CD4-positive, alpha-beta T cell treated with Interleukin-15 for 1 hour (primary cell): ENCODE results near the gene TRPV3.
"Not testable (repeated sequence)": the region's sequence is repeated elsewhere in the genome, so short reads cannot be mapped to it uniquely, and the experiment has no call there.

ENCODE experiments used
- DNase-seq: peaks from one replicate; pipeline ENCODE4 v3.0.0-alpha.2; 2020

Gene TRPV3

DNA sequence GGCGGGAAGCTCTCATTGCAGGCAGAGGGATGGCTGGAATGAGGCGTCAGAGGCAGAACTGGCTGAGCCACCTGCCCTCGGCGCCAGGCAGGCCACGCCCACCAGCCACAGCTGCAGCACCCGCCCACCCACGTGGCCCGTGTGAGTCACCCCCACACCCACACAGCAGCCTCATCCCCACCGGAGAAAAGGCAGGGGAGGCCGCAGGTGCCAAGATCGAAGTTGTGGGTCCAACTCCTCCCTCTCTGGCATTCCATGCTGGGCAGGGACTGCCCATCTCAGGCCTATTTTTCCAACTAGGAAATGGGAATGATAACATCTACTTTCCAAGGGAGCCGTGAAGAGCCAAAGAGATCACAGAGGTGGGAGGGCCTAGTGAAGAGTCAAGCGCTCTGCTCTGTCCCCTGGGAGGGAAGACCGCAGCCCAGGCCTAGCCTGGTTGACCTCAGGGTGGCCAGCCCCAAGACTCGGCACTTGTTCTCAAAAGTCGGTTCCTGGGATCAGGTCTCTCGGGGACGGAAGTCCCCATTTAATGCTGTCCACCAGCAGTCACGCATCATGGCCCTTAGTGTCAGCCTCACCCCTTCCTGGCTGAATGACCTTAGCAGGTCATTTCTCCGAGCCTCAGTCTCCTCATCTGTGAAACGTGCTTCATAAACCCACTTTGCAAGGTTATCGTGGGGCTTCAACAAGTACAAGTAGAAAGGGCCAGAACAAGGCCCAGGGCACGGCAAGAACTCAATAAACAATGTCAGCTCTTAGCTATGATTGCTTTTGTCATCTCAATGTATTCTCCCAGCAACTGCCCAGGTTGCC, at the start of gene TRPV3:
TRPV3 (minus strand) TSS at position 45 of the 816 bp plus-strand sequence. CDS start 2,962 bp downstream, outside the sequence.
- DNase-seq = peak; percentile 29

DNA sequence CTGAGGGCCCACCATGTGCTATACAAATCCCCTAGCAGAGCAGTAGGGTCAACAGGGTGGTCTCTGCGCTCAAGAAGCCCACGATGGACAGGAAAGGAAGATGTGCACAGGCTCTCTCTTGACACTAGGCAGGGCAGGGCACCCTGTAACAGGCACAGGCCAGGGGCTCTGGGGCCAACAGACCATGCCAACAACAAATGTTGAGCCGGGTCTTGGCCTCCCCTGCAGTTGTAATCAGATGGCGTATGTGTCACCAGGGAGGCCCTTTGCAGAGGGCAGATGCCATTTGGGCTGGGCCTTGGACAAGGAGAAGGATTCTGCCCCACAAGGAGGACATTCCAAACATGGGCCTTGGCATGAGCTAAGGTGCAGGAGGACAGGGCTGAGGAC, 46.3 kb upstream of the TRPV3 start:
- DNase-seq = no peak

DNA sequence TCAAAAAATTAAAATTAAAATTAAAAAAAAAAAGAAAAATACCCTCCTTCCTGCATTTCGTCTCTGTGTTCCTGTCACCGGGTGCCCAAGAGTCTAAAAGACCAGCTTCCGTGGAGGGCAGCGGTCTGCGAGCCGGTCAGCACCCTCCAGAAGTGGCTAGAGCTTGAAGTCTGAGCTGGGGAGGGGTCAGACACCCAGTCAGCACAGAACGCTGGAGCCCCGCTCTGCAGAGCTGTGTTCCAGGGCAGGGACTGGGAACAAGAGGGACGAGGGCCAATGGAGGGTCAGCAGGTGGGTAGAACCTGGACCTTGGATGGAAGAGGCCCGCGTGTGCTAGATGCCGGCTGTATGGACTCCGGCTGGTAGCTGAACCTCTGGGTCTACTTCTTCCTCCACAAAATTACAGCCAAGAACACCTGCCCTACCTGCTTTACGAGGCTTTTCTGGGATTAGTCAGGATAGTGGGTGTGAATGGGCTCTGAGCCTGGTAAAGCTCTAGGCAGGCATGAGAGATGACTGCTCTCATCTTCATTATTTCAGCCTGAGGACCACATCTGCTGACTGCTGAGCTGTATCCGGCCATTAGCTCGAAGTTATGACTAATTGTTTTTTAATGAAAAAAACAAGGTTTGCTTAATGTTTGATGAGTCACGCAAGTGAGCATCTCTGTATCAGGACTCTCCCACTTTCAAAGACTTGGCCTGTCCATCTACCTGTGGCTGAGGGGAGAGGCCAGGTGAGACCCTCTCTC, 45.7 kb upstream of the TRPV3 start:
- no peak for DNase-seq

- no peak for DNase-seq
Observed at GRCh38 chr17:3602499-3602898, 44.9 kb upstream of the TRPV3 start.

DNA sequence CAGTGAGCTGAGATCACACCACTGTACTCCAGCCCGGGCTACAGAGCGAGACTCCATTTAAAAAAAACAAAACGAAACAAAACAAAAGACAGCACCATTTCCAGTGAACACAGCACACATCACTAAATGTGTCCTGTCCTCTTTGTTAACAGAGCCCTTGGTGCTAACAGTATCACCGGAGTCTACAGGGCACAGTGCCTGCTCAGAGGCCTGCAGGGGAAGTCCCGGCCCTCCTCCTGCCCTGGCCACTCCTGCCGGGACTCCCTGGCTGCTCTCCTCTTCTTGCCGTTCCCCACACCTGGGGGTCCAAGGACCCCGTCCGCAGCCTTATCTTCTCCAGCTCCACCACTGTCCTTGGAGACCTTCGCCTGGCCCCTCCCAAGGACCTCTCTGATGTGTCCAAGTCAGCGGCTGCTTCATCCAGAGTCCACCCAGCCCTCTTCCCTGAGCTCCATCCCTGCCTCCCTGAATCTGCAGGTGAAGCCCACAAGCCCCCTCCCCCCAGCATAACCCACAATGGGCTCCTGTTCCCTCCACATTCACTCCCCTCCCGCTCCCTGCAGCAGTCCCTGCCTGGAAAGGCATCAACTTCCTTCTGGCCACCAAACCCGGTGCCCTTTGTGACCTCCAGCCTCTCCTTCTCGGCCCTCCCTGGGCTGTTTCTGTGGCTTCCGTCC, 43.1 kb upstream of the TRPV3 start:
- no peak for DNase-seq

DNA sequence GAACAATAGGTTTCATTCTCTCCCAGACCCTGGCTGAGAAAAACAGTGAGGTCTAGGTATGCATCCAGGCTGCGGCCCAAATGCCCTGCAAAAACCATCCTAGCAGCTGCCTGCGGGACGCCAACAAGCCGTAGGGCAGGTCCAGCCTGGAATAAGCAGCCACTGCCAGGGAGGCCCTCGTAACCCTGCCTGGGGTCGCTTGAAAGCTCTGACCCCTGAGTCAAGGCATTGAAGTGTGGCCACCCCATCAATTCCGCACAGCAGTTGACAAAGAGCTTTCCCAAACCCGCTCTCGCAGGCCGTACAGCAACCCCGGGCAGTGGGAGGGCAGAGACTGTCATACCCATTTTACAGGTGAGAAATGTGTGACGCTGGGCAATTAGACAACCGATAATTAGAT, 40.5 kb upstream of the TRPV3 start:
- DNase-seq = no peak

DNA sequence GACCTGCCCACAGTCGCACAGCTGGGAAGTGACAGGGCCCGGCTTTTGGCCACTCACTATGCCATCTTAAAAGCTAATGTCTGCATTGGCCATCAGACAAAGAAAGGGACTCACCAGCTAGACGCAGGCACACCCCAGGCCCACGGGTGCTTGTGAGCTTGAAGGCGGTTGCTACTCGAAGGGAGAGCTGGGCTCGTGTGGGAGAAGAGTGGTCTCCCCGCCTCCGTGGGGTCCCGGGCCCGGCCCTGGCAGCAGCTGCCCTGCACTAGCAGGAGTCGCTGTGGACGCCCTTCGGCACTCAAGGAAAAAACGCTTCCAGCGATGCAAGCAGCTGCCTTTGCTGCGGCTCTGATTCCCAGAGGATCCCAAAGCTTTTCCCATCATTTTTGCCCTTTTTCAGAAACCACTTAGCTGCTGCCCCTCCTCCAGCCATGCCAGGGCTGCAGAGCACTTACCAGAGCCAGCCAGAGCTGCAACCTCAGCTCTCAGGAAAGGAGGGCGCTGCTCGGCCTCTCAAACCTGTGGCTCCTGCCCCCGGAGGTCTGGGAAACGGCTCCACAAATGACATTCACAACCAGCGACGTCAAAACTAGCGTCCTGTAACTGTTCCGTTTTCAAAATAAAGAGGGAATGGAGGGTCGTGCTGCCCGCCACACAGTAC, 39.3 kb upstream of the TRPV3 start:
- DNase-seq = no peak

DNA sequence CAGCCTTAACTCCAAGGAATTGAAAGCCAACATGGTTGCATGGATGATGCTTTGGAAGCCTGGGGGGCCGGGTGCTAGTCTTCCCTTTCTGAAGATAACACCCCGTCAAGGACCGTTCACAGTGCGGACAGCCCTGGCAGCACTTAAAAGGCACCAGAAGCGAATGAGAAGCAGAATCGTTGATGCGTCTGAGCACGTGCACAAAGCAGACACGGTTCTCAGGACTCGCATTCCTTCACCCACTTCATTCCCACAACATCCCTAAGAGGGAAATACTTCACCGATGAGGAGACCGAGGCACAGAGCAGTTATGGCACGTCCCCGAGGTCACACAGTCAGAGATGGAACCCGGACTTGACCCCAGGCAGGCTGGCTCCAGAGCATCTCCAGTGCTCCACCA, 37.4 kb upstream of the TRPV3 start:
- no peak for DNase-seq

DNA sequence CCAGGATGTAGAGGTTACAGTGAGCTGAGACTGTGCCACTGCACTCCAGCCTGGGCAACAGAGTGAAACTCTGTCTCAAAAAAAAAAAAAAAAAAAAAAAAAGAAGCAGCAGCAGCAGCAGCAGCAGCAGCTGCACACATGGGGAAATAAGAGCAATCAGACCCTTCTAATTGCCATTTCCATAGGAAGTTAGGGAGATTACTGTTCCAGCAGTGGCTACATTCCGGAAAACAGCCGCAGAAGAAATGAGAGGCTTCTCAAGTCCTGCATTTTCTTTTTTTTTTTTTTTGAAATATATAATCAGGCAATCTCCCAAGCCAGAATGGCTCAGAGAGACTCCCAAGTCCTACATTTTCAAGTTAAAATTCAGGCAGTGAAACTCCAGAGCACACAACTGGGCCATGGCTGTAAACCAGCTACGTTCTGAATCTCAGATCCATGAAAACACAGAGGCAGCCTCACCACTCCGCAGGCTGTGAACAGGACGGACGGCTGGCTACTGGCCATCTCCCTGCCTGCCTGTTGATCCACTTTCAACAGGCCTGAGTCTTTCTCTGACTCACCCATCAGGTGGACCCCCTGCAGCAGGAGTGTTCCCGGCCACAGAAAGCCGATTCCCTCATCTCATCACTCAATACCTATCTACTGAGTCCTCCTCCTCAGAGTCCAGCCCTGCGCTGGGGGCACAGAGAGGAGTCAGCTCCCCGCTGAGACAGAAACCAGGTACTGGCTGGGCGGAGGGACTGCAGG, 36.6 kb upstream of the TRPV3 start:
- no peak for DNase-seq

- DNase-seq = no peak
Observed at GRCh38 chr17:3593384-3593783, 35.8 kb upstream of the TRPV3 start.

DNA sequence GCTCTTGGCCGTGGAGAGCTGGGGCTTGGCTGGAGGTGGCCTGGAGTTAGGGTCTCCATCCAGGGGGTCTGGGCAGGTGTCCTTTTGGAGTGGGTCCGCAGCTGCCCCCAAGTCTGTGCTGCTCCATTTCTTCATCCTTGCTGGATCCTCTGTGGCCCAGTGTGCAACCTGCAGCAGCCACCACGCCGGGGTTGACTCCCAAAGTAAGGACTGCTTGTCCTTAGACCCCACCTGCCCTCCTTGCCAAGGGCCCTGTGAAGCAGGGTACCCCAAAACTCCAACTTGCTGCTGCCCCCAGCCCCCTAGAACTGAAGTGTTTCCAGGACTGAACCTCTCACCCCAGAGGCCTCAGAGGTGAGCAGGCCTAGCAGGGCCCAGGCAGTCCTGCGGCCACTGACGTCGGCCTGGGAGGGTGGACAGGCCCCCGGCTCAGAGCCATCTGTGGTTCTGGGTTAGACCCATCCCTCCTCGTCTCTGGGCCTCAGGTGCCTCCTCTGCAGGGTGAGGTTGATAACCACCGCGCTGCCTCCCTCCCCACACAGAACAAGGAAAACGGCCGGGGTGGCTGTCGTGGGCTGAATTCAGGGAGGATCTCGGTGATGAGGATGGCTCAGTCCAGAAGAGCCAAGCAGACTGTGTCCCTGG, 34.7 kb upstream of the TRPV3 start:
- no peak for DNase-seq

- DNase-seq = no peak
Observed at GRCh38 chr17:3590768-3591167, 33.2 kb upstream of the TRPV3 start.

DNA sequence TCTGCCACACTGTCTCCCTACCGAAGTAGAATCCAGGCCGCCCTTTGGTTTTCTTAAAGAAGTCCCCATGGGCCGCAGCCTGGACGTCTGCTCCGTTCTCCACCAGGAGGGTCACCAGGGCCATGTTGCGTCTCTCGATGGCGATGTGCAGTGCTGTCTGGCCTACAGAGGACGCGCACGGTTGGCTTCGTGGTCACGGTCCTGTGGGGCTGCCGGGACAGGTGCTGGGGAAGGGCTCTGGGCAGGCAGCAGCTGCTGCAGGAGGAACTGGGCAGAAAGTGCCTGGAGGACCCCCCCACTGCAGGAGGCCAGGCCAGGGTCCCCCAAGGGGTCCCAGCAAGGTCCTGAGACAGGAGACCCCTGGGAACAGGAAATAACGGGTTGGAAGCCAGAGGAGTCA, 32.6 kb upstream of the TRPV3 start:
- no peak for DNase-seq

DNA sequence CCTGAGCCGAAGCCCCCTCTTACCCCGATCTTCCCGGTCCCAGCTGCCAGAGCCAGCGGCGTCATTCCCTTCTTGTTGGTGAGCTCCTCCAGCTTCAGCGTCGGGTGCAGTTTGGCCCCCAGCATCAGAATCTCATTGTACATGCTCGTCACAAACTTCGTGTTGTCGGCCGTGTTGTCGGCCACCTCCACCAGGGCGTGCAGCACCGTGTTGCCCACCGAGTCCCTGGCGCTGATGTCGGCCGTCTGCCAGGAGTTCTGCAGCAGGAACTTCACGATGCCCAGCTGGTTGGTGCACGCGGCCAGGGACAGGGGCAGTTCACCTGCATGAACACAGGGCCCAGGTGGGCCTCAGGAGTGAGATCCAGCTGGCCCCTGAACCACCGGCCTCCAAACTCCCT, 32.2 kb upstream of the TRPV3 start:
- DNase-seq = no peak

DNA sequence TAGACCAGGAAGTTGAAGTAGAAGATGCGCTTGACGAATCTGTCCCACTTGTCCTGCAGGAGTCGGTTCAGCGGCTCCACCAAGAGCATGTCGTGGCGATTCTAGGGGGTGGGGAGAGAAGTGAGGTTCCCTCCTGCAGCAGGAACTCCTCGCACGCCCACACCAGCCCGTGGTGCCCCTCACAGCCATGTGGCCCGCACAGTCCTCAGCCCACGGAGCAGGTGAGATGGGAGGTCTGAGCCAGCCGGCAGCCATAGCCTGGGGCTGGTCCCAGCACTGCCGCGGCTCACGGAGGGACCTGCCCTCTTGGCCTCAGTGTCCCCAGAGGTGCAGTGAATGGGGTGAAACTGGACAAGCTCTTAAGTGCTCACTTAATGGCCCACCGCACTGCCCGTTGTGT, 28.2 kb upstream of the TRPV3 start:
- DNase-seq = no peak

GRCh38 chr17:3583456-3583855, 25.8 kb upstream of the TRPV3 start:
- DNase-seq = no peak

DNA sequence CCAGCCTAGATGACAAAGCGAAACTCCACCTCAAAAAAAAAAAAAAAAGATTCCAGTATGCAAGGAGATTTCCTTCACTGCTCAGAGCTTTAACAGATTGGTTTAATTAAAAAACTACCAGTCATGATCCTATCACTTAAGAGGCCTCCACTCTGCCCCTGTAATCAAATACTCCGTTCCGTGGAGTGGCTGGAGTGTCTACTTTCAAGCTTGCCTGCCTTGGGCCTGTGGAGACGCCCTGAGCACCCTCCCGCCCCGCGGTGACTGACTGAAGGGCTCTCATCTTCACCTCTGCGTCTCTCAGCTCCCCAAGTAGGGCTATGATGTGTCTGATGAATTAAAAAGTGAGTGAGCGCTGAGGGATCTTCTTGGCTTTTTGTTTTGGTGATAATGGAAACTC, 25.3 kb upstream of the TRPV3 start:
- no peak for DNase-seq

DNA sequence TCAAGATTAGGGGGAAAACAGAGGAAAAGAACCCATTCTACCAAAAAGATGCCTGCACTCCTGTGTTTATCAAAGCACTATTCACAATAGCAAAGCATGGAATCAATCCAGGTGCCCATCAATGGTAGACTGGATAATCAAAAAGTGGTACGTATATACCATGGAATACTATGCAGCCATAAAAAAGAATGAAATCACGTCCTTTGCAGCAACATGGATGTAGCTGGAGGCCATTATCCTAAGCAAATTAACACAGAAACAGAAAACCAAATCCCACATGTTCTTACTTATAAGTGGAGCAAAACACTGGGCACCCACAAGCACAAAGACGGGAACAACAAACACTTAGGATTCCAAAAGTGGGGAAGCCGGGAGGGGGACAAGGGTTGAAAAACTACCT, 21.1 kb upstream of the TRPV3 start:
- not testable (repeated sequence) for DNase-seq

- no peak for DNase-seq
Observed at GRCh38 chr17:3576970-3577369, 19.4 kb upstream of the TRPV3 start.

DNA sequence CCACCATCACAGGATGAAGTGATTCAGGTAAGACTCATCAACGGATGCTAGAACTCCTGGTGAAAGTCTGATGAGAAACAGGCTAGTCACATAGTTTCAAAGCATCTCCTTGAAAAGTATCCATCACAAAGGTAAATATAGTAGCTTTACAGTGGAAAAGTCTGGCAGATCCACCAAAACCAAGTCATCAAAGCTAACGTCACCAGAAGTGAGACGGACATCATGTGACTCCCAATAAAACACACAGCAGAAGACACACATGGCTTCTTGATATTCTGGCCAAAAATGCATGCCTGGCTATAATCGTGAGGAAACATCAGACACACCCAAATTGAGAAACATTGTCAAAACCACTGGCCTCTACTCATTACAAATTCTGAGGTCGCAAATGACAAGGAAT, 17.9 kb upstream of the TRPV3 start:
- no peak for DNase-seq

DNA sequence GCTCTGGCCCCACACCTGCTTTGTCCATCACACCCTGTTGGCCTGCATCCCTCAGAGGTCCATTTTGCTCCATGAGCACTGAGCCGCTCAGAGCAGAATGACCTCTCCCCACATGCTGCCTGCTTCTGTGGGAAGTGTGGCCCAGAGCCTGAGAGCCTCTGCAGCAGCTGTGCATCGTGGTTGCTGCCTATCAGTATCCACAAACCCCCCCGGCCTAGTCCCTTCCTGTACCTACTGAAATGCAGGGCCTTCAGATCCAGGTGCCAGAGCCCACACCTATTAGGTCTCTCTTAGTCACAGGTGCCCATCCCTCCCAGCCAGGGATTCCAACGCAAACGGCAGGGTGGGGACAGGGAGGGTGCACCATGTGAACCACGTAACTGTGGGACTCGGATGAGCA, 16.6 kb upstream of the TRPV3 start:
- DNase-seq = no peak
